ENCODE data around the gene NFE2. TPM values are rescaled to one million over a fixed set of nuclear protein-coding genes. Genes with fewer than 3 reads are reported as not detected.

Gene NFE2
- 0.40 and 0.64 TPM in 2 replicates for total RNA-seq (2022)
- percentile 13 among the genes with signal in this experiment for Bru-seq, nascent RNA
- BruChase-seq, experiment 1, labeled RNA remaining after a 6-hour chase, result percentile 8 among the genes with signal in this experiment
- BruChase-seq, experiment 2, labeled RNA remaining after a 2-hour chase, result percentile 12 among the genes with signal in this experiment
- long read RNA-seq, result 0 reads

DNA sequence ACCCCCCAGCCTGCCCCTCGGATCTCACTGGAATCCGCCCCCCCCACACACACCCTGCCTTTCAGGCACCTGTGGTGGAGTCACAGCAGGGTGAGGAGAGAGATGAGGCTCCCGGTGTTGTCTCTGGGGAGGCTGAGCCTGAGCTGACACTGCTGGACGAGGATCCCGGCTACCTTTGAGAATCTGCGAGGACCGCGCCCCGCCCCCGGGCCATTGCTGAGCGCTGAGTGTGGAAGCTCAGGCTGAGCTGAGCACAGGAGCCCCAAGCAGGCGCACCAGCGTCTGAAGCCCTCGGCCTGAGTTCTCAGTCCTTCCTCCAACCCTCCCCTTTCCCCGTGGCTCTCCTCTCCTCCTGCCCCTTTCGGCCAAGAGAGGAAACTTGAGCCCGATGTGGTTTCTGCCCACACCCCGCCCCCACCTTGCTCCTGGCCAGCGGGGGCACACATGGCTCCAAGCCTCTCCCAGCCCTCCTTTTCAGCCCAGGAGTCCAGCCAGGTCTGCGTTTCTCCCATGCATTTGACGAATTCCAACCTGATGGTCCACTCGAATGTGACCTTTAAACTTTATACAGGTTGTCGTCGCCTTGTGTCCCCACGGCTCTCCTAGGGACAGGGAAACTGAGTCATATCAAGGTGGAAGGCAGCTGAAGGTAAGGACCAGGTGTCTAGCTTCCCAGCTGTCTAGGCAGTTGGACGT, at the start of gene NFE2:
TSS of gene NFE2 (minus strand) at position 284 of the 696 bp plus-strand sequence. CDS start 5,767 bp downstream, outside the sequence.
- Mint-ChIP-seq H3K27me3 (ENCODE audit: insufficient read depth, unreplicated experiment) (no peaks in the 10 kb centered on the region), H3K4me3 (ENCODE audit: unreplicated experiment) (peak within 1 kb of the TSS; percentile 4), H3K4me1 (ENCODE audit: insufficient read depth, unreplicated experiment) (peaks cover 46% of the 10 kb centered on the region), H3K9me3 (ENCODE audit: unreplicated experiment) (no peaks in the 10 kb centered on the region), H3K36me3 (ENCODE audit: insufficient read depth, unreplicated experiment) (no peaks in the 10 kb centered on the region), H3K27ac (ENCODE audit: low read depth, unreplicated experiment) (peak within 1 kb of the TSS; percentile 6)
- DNase-seq (ENCODE audit: unreplicated experiment), result peak; percentile 79
- BruUV-seq (replicated peaks), result no TSS peak
- ChIA-PET POLR2A (interaction anchor here (0.6 to 4.1 kb wide), 8 partner anchors 10 to 97 kb away, joined by 3 to 34 read pairs (median 9); partner anchors contain the start of genes CBX5, COPZ1 and HNRNPA1), CTCF (interaction anchor here (0.9 to 4.3 kb wide), 11 partner anchors 8 to 93 kb away, joined by 3 to 19 read pairs (median 4); partner anchors contain the start of genes COPZ1 and ZNF385A)
- intact Hi-C loops (cut with micrococcal nuclease), result no loop called here
- TF ChIP-seq, protein P1, sequence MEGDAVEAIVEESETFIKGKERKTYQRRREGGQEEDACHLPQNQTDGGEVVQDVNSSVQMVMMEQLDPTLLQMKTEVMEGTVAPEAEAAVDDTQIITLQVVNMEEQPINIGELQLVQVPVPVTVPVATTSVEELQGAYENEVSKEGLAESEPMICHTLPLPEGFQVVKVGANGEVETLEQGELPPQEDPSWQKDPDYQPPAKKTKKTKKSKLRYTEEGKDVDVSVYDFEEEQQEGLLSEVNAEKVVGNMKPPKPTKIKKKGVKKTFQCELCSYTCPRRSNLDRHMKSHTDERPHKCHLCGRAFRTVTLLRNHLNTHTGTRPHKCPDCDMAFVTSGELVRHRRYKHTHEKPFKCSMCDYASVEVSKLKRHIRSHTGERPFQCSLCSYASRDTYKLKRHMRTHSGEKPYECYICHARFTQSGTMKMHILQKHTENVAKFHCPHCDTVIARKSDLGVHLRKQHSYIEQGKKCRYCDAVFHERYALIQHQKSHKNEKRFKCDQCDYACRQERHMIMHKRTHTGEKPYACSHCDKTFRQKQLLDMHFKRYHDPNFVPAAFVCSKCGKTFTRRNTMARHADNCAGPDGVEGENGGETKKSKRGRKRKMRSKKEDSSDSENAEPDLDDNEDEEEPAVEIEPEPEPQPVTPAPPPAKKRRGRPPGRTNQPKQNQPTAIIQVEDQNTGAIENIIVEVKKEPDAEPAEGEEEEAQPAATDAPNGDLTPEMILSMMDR (IDR thresholded peaks at IDR 0.05; ENCODE audit: unreplicated experiment), result no peak

DNA sequence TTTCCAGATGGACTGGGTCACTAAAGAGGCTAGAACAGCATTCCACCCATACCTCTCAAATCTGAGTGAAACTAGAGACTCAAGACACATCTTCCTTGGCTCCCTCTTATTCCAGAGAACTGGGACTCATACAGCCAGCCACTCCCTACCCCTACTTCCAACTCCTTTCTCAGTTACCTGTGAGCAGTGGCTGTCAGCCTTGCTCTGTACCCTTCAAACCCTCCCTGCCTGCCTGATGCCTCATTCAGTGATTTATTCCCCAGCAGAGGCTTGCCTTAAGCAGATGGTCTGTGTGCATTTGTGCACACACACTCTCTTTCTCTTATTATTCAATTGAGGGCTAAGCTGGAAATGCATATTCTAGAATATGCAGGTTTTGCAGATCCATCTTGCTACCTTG, 48.9 kb upstream of the NFE2 start:
- peaks cover 8% of the 10 kb centered on the region for H3K4me1 Mint-ChIP-seq (ENCODE audit: insufficient read depth, unreplicated experiment)
- H3K36me3 Mint-ChIP-seq (ENCODE audit: insufficient read depth, unreplicated experiment), result peaks cover 65% of the 10 kb centered on the region
- H3K27ac Mint-ChIP-seq (ENCODE audit: low read depth, unreplicated experiment), result no peak overlapping the region
- TF ChIP-seq, protein P1 (IDR thresholded peaks at IDR 0.05; ENCODE audit: unreplicated experiment), result no peak
- ChIA-PET POLR2A (no interaction called here), CTCF (interaction anchor here (0.5 to 1.9 kb wide), 3 partner anchors 11 to 128 kb away, joined by 3 to 9 read pairs (median 3); no protein-coding TSS in a partner anchor)
- BruUV-seq (replicated peaks), result no TSS peak
- intact Hi-C loops (cut with micrococcal nuclease), result no loop called here
- H3K4me3 Mint-ChIP-seq (ENCODE audit: unreplicated experiment), result no peak overlapping the region
- DNase-seq (ENCODE audit: unreplicated experiment), result no peak
- H3K27me3 Mint-ChIP-seq (ENCODE audit: insufficient read depth, unreplicated experiment), result no peaks in the 10 kb centered on the region
- H3K9me3 Mint-ChIP-seq (ENCODE audit: unreplicated experiment), result no peaks in the 10 kb centered on the region

DNA sequence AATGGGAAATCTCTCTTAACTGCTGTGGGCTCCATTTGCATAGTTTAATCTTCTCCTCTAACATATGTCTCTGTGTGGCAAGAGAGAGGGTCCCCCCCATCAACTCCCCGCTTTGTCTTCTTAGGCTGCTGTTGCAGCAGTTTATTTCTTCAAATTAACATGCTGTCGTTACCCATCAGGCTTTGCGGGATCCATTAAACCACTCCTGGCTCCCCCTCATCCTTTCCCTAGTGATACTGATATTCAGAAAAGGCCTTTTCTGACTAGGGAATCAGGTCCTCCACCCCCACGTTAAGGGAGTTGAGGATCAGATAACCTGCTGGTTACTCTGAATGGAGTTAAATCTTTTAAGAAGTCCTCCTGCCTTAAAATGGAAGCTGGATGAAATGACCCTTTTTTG, 48.2 kb upstream of the NFE2 start:
- peaks cover 8% of the 10 kb centered on the region for H3K4me1 Mint-ChIP-seq (ENCODE audit: insufficient read depth, unreplicated experiment)
- TF ChIP-seq, protein P1 (IDR thresholded peaks at IDR 0.05; ENCODE audit: unreplicated experiment), result no peak
- intact Hi-C loops (cut with micrococcal nuclease), result no loop called here
- no peaks in the 10 kb centered on the region for H3K27me3 Mint-ChIP-seq (ENCODE audit: insufficient read depth, unreplicated experiment)
- no peak overlapping the region for H3K27ac Mint-ChIP-seq (ENCODE audit: low read depth, unreplicated experiment)
- no TSS peak for BruUV-seq (replicated peaks)
- H3K36me3 Mint-ChIP-seq (ENCODE audit: insufficient read depth, unreplicated experiment), result peaks cover 71% of the 10 kb centered on the region
- ChIA-PET CTCF (interaction anchor here (1.1 kb wide), 1 partner anchor 12 kb away, joined by 3 read pairs; no protein-coding TSS in a partner anchor), POLR2A (no interaction called here)
- no peaks in the 10 kb centered on the region for H3K9me3 Mint-ChIP-seq (ENCODE audit: unreplicated experiment)
- no peak for DNase-seq (ENCODE audit: unreplicated experiment)
- H3K4me3 Mint-ChIP-seq (ENCODE audit: unreplicated experiment), result no peak overlapping the region
